SK-N-SH (cell line): Measurements from ENCODE around the gene MMUT. TPM values are rescaled to one million over a fixed set of nuclear protein-coding genes. Genes with fewer than 3 reads are reported as not detected.
"Not testable (repeated sequence)": the region's sequence is repeated elsewhere in the genome, so short reads cannot be mapped to it uniquely, and the experiment has no call there.

ENCODE experiments used
- CTCF ChIA-PET: fragments of 300-600, 350-600 bp; formaldehyde crosslinking; extraction: SDS; loops from one replicate; lab custom pipeline; 2021; lab: Yijun Ruan, JAX
- POLR2A ChIA-PET: fragments of 350-600 bp; sonication (Branson Sonifier 250); formaldehyde crosslinking; extraction: SDS; loops from one replicate; lab custom pipeline; 2020; ENCODE audit warnings: antibody characterized with exemption, inconsistent platforms; lab: Yijun Ruan, JAX
- DNase-seq: peaks from one replicate; pipeline ENCODE4 v3.0.0; 2012
- H2AFZ ChIP-seq: fragments of 200-600 bp; sonication (generic); 2 replicates; pipeline ENCODE4 v1.8.1; 2016; ENCODE audit warnings: antibody characterized with exemption, mild to moderate bottlenecking, low read depth
- H3F3A ChIP-seq: fragments of 200-600 bp; sonication (generic); replicated peaks from 2 replicates; pipeline ENCODE3; 2016; ENCODE audit warnings: antibody characterized with exemption, mild to moderate bottlenecking; ENCODE audit not compliant: insufficient read depth
- H3K27ac ChIP-seq, 2 experiments: fragments of 200-500 bp in 1 of 2; fragments of 200-600 bp in 1 of 2; sonication (Bioruptor generic) in 1 of 2; sonication (generic), shearing (Covaris generic) in 1 of 2; 2 replicates each; pipeline versions ENCODE4 v1.5.1 to v1.6.1; 2014 to 2016; ENCODE audit warnings: low read depth in 2 of 2, inconsistent platforms in 1 of 2, low read length in 1 of 2, mild to moderate bottlenecking in 1 of 2, mixed read lengths in 1 of 2
- H3K27me3 ChIP-seq: fragments of 200-600 bp; sonication (generic), shearing (Covaris generic); 2 replicates; pipeline ENCODE4 v1.6.1; 2016; ENCODE audit warnings: mixed run types; ENCODE audit not compliant: insufficient read depth
- H3K36me3 ChIP-seq, 2 experiments: fragments of 200-500 bp in 1 of 2; fragments of 200-600 bp in 1 of 2; sonication (Bioruptor generic) in 1 of 2; sonication (generic) in 1 of 2; replicated peaks in 1 of 2; 2 replicates each; pipeline versions ENCODE3 to v1.5.1; 2014 to 2016; ENCODE audit warnings: low read length in 1 of 2, mild to moderate bottlenecking in 1 of 2; ENCODE audit not compliant: insufficient read depth in 2 of 2, control insufficient read depth in 1 of 2
- H3K4me1 ChIP-seq, 2 experiments: fragments of 200-500 bp in 1 of 2; fragments of 200-600 bp in 1 of 2; sonication (Bioruptor generic) in 1 of 2; sonication (generic), shearing (Covaris generic) in 1 of 2; 2 replicates each; pipeline versions ENCODE4 v1.5.1 to v1.6.1; 2014 to 2016; ENCODE audit warnings: low read depth in 1 of 2, low read length in 1 of 2, mixed run types in 1 of 2; ENCODE audit not compliant: insufficient read depth in 2 of 2, control insufficient read depth in 1 of 2
- H3K4me2 ChIP-seq: fragments of 200-600 bp; sonication (generic), shearing (Covaris generic); 2 replicates; pipeline ENCODE4 v1.6.1; 2017; ENCODE audit warnings: mixed run types
- H3K4me3 ChIP-seq, 2 experiments: fragments of 200-500 bp in 1 of 2; fragments of 200-600 bp in 1 of 2; sonication (Bioruptor generic) in 1 of 2; sonication (generic), shearing (Covaris generic) in 1 of 2; 2 replicates each; pipeline versions ENCODE4 v1.5.1 to v1.8.1; 2014 to 2016; ENCODE audit warnings: low read depth in 2 of 2, inconsistent platforms in 1 of 2, low read length in 1 of 2, mild to moderate bottlenecking in 1 of 2, mixed read lengths in 1 of 2, moderate library complexity in 1 of 2
- H3K79me2 ChIP-seq: fragments of 200-600 bp; sonication (generic); 2 replicates; pipeline ENCODE4 v1.8.1; 2017; ENCODE audit warnings: mild to moderate bottlenecking; ENCODE audit not compliant: insufficient read depth
- H3K9ac ChIP-seq: fragments of 200-600 bp; sonication (generic); 2 replicates; pipeline ENCODE4 v1.6.1; 2017; ENCODE audit warnings: mixed run types
- H3K9me2 ChIP-seq: fragments of 200-600 bp; sonication (generic); 2 replicates; pipeline ENCODE4 v1.6.1; 2017; ENCODE audit warnings: mixed run types
- H3K9me3 ChIP-seq: fragments of 200-600 bp; sonication (generic); 2 replicates; pipeline ENCODE4 v1.6.1; 2017; ENCODE audit warnings: mixed run types, mild to moderate bottlenecking, moderate library complexity
- H4K20me1 ChIP-seq: fragments of 200-600 bp; sonication (generic); 2 replicates; pipeline ENCODE4 v1.6.1; 2017; ENCODE audit warnings: mild to moderate bottlenecking, mixed run types; ENCODE audit not compliant: insufficient read depth
- ELF1 ChIP-seq: IDR thresholded peaks from 2 replicates; pipeline ENCODE4 v1.4.0; 2012
- FOSL2 ChIP-seq: IDR thresholded peaks from 2 replicates; pipeline ENCODE4 v1.4.0; 2012; ENCODE audit warnings: low read depth, mild to moderate bottlenecking, moderate library complexity, borderline replicate concordance
- FOXM1 ChIP-seq: IDR thresholded peaks from 2 replicates; pipeline ENCODE4 v1.4.0; 2012; ENCODE audit warnings: low read depth, mild to moderate bottlenecking
- IRF3 ChIP-seq: fragments of 150-350 bp; IDR thresholded peaks from 2 replicates; pipeline ENCODE4 v1.6.1; 2016; ENCODE audit warnings: mild to moderate bottlenecking, low read depth, low read length
- MAX ChIP-seq: IDR thresholded peaks from 2 replicates; pipeline ENCODE4 v1.4.0; 2012; ENCODE audit warnings: low read depth
- MEF2A ChIP-seq: IDR thresholded peaks from 2 replicates; pipeline ENCODE4 v1.4.0; 2012; ENCODE audit warnings: low read depth, borderline replicate concordance
- NFIC ChIP-seq: IDR thresholded peaks from 2 replicates; pipeline ENCODE4 v1.4.0; 2012; ENCODE audit warnings: borderline replicate concordance
- PBX3 ChIP-seq: IDR thresholded peaks from 2 replicates; pipeline ENCODE4; 2012
- POLR2AphosphoS5 ChIP-seq: IDR thresholded peaks from 2 replicates; pipeline ENCODE4 v1.6.1; 2012; ENCODE audit warnings: low read depth, low read length
- RCOR1 ChIP-seq: fragments of 150-350 bp; IDR thresholded peaks from 2 replicates; pipeline ENCODE4 v1.6.1; 2017; ENCODE audit warnings: antibody characterized with exemption, low read length
- REST ChIP-seq: IDR thresholded peaks from 2 replicates; pipeline ENCODE4 v1.6.1; 2012; ENCODE audit warnings: mild to moderate bottlenecking, low read depth, low read length, moderate library complexity
- RXRA ChIP-seq: IDR thresholded peaks from 2 replicates; pipeline ENCODE4 v1.4.0; 2012; ENCODE audit warnings: low read depth, mild to moderate bottlenecking, borderline replicate concordance
- TCF12 ChIP-seq: IDR thresholded peaks from 2 replicates; pipeline ENCODE4 v1.4.0; 2012
- TEAD4 ChIP-seq: IDR thresholded peaks from 2 replicates; pipeline ENCODE4 v1.4.0; 2012; ENCODE audit warnings: mild to moderate bottlenecking, borderline replicate concordance; ENCODE audit not compliant: insufficient read depth
- WGBS: methylation state at CpG from one replicate; pipeline ENCODE4 v1.1.6; 2017; ENCODE audit warnings: low lambda C conversion rate; 5-methylcytosine and 5-hydroxymethylcytosine counted together
- polyA plus RNA-seq, 3 experiments: library from polyadenylated mRNA; depleted of rRNA; stranded (reverse); fragments of >200 nt; gene quantifications; 2 replicates each; pipeline ENCODE4 v1.2.3, GENCODE V29; 2012

Gene MMUT
- polyA plus RNA-seq, 1 of the 3 experiments (the other 2 are of a cell fraction) = 6.7 TPM

- no peak for TF ChIP-seq ELF1
- no peak for TF ChIP-seq TEAD4
- no peak for TF ChIP-seq FOSL2
- no peak for TF ChIP-seq MEF2A
- no peak for TF ChIP-seq NFIC
- no peak for TF ChIP-seq RCOR1
- TF ChIP-seq IRF3 = no peak
Measured at GRCh38 chr6:49490633-49491032, 27.6 kb upstream of the MMUT start (continued).

GRCh38 chr6:49483380-49483779 lies 20.3 kb upstream of the MMUT start:
- H3K27ac ChIP-seq, H3K27me3 ChIP-seq, H3K9ac ChIP-seq, H3K4me2 ChIP-seq, H2AFZ ChIP-seq, H3K36me3 ChIP-seq, H3K9me3 ChIP-seq, H3F3A ChIP-seq, POLR2A ChIA-PET, H3K79me2 ChIP-seq, H3K4me1 ChIP-seq, H4K20me1 ChIP-seq, H3K9me2 ChIP-seq, DNase-seq, CTCF ChIA-PET, H3K4me3 ChIP-seq: not testable (repeated sequence)
- no CpG with 5 or more reads among the region's 14 CpGs for WGBS

- H4K20me1 ChIP-seq, H3F3A ChIP-seq, H3K4me1 ChIP-seq, H3K27ac ChIP-seq, H3K79me2 ChIP-seq, H3K4me3 ChIP-seq, H3K9me3 ChIP-seq, H3K9me2 ChIP-seq, DNase-seq, H3K4me2 ChIP-seq, CTCF ChIA-PET, H3K9ac ChIP-seq, H2AFZ ChIP-seq, H3K36me3 ChIP-seq, H3K27me3 ChIP-seq, POLR2A ChIA-PET: not testable (repeated sequence)
- no CpG with 5 or more reads among the region's 22 CpGs for WGBS
Measured at GRCh38 chr6:49481846-49482245, 18.8 kb upstream of the MMUT start.

GRCh38 chr6:49479308-49479970 lies 16.4 kb upstream of the MMUT start:
- Histone ChIP-seq H3K4me3 (no peak overlapping the region), H3K4me1 (no peaks in the 10 kb centered on the region), H3K27me3 (no peaks in the 10 kb centered on the region), H3K9me2 (no peaks in the 10 kb centered on the region), H4K20me1 (no peaks in the 10 kb centered on the region), H2AFZ (no peak overlapping the region), H3K36me3 (peaks cover 0 to 6% of the 10 kb centered on the region in 2 experiments), H3K27ac (no peak overlapping the region), H3K4me2 (no peak overlapping the region), H3F3A (no peaks in the 10 kb centered on the region), H3K9ac (no peak overlapping the region), H3K79me2 (no peaks in the 10 kb centered on the region), H3K9me3 (no peaks in the 10 kb centered on the region)
- WGBS = 91% methylated on average over 3 of the region's 3 CpGs
- ChIA-PET CTCF (no interaction called here), POLR2A (no interaction called here)
- no peak for DNase-seq
- TF ChIP-seq POLR2AphosphoS5 (no peak), TCF12 (no peak), RXRA (no peak), MAX (no peak), PBX3 (no peak), IRF3 (no peak), REST (no peak), ELF1 (no peak), FOXM1 (no peak)
